ENCODE results near the gene TJP3.

Gene TJP3

GRCh38 chr19:3771000-3771905, 63.1 kb downstream of the TJP3 start:
- DNase-seq, result no peak

GRCh38 chr19:3771906-3772455, 63.8 kb downstream of the TJP3 start, which contains the start of gene RAX2:
Gene RAX2, minus strand, starts transcription at chr19:3772228. Its CDS starts 486 bp downstream, at chr19:3771742.
- no peak for DNase-seq

- no peak for DNase-seq
Measured at GRCh38 chr19:3773814-3774515, 65.8 kb downstream of the TJP3 start.

GRCh38 chr19:3774621-3775373, 66.6 kb downstream of the TJP3 start:
- no peak for DNase-seq

GRCh38 chr19:3775374-3775711, 67.2 kb downstream of the TJP3 start:
- no peak for DNase-seq

GRCh38 chr19:3775831-3776230, 67.6 kb downstream of the TJP3 start:
- DNase-seq, result no peak

GRCh38 chr19:3776479-3777040, 68.4 kb downstream of the TJP3 start:
- no peak for DNase-seq

GRCh38 chr19:3778104-3778867, 70.1 kb downstream of the TJP3 start:
- no peak for DNase-seq

- no peak for DNase-seq
Measured at GRCh38 chr19:3778899-3779723, 70.9 kb downstream of the TJP3 start.

GRCh38 chr19:3780786-3781304, 72.7 kb downstream of the TJP3 start:
- no peak for DNase-seq

- no peak for DNase-seq
Measured at GRCh38 chr19:3781603-3782002, 73.4 kb downstream of the TJP3 start.

- DNase-seq, result no peak
Measured at GRCh38 chr19:3782330-3782729, 74.1 kb downstream of the TJP3 start.

- DNase-seq, result no peak
Measured at GRCh38 chr19:3782903-3783302, 74.7 kb downstream of the TJP3 start.

- peak; percentile 51 to 61 for DNase-seq
Measured at GRCh38 chr19:3783660-3784584, 75.7 kb downstream of the TJP3 start.

- no peak for DNase-seq
Measured at GRCh38 chr19:3784607-3785450, 76.6 kb downstream of the TJP3 start.

GRCh38 chr19:3785451-3785937, 77.3 kb downstream of the TJP3 start:
- peak in 1 of 2 donors; percentile 15 for DNase-seq

- peak in 1 of 2 donors; percentile 39 for DNase-seq
Measured at GRCh38 chr19:3785938-3786824, 78.0 kb downstream of the TJP3 start, which contains the start of gene MATK. Gene MATK, minus strand, starts transcription at chr19:3786381. Its CDS starts 1,246 bp downstream, at chr19:3785135.
